Testis (tissue), 3 donors: Measurements from ENCODE around the gene MLH3. TPM values are rescaled to one million over a fixed set of nuclear protein-coding genes. Genes with fewer than 3 reads are reported as not detected.

ENCODE experiments used
- DNase-seq: peaks from one replicate; pipeline ENCODE4 v3.0.0-alpha.2; 2019
- H3K27ac ChIP-seq, 2 donors: fragments of 200-600 bp; sonication (generic); one replicate each; pipeline ENCODE4 v1.5.1; 2019
- H3K27me3 ChIP-seq: fragments of 200-600 bp; sonication (generic); one replicate; pipeline ENCODE4 v1.5.1; 2019
- H3K36me3 ChIP-seq: fragments of 200-600 bp; sonication (generic); one replicate; pipeline ENCODE4 v1.5.1; 2017; ENCODE audit warnings: low read depth; ENCODE audit errors: missing control alignments
- H3K4me1 ChIP-seq: fragments of 200-600 bp; sonication (generic); one replicate; pipeline ENCODE4 v1.5.1; 2019
- H3K4me3 ChIP-seq, 2 donors: fragments of 200-600 bp; sonication (generic); one replicate each; pipeline ENCODE4 v1.5.1; 2017 to 2019
- H3K9me3 ChIP-seq: fragments of 200-600 bp; sonication (generic); one replicate; pipeline ENCODE4 v1.5.1; 2017
- POLR2A ChIP-seq: fragments of 450-650 bp; IDR thresholded peaks from one replicate; pipeline ENCODE4 v1.6.1; 2017; ENCODE audit warnings: antibody characterized with exemption, mild to moderate bottlenecking, moderate library complexity
- WGBS, 2 donors: methylation state at CpG; one replicate each; pipeline ENCODE4 v1.1.5; 2018; 5-methylcytosine and 5-hydroxymethylcytosine counted together
- intact Hi-C: fragments of 100-400 bp; cut with DNase I; formaldehyde crosslinking; loops from one replicate; pipeline ENCODE4 v1.15.1; 2023; ENCODE audit warnings: low total_unique reads
- polyA plus RNA-seq: library from polyadenylated mRNA; stranded (reverse); fragments of 350-450 nt; fragmentation: Illumina TruSeq; extraction: RNeasy Lipid Tissue Mini Kit (QIAGEN cat#74804); gene quantifications from one replicate; pipeline ENCODE4 v1.2.3, GENCODE V29; 2014; ENCODE audit warnings: low read depth, low replicate concordance; ENCODE audit not compliant: insufficient read depth
- total RNA-seq, 2 donors: library from RNA; depleted of rRNA; stranded (reverse); fragments of >200 nt; gene quantifications; one replicate each; pipeline ENCODE4 v1.2.3, GENCODE V29; 2016
- TF ChIP-seq, protein P1 (sequence below), 3 experiments: fragments of 450-650 bp in 2 of 3; fragments of 200-600 bp in 1 of 3; sonication (generic) in 1 of 3; IDR thresholded peaks; one replicate each; pipeline ENCODE4 v1.5.1; 2016 to 2019; ENCODE audit warnings: antibody characterized with exemption in 3 of 3, mild to moderate bottlenecking in 2 of 3, moderate library complexity in 1 of 3

MLH3 gene
- total and polyA plus RNA-seq, 3 donors from 2014 or later: 21.5 to 36.2 (median 31.8) TPM

DNA sequence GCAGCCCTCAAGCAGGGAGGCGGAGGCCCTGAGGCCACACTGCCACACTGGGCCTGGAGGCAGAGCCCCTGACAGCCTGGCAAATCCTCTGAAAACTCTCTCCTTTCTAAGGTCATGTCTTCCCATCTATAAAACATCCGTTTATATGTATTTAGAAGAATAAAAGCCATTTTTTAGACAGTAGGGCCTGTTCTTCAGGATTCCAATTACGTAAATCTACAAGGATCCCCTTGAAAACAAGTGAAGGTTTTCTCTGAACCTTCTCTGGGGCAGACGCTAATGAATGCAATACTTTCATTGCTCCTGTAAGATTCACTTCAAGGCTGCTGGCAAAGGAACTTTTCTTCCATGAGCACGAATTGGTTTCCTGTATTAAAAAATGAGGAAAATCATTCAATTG is 35.8 kb downstream of the MLH3 start:
- Histone ChIP-seq H3K4me1 (peaks cover 9% of the 10 kb centered on the region), H3K27ac (no peak overlapping the region), H3K9me3 (no peaks in the 10 kb centered on the region), H3K27me3 (no peaks in the 10 kb centered on the region), H3K4me3 (no peak overlapping the region), H3K36me3 (no peaks in the 10 kb centered on the region)
- 84% methylated on average over 5 of the region's 5 CpGs for WGBS, 2 donors
- intact Hi-C loops: no loop called here
- no peak for TF ChIP-seq POLR2A
- TF ChIP-seq, protein P1, sequence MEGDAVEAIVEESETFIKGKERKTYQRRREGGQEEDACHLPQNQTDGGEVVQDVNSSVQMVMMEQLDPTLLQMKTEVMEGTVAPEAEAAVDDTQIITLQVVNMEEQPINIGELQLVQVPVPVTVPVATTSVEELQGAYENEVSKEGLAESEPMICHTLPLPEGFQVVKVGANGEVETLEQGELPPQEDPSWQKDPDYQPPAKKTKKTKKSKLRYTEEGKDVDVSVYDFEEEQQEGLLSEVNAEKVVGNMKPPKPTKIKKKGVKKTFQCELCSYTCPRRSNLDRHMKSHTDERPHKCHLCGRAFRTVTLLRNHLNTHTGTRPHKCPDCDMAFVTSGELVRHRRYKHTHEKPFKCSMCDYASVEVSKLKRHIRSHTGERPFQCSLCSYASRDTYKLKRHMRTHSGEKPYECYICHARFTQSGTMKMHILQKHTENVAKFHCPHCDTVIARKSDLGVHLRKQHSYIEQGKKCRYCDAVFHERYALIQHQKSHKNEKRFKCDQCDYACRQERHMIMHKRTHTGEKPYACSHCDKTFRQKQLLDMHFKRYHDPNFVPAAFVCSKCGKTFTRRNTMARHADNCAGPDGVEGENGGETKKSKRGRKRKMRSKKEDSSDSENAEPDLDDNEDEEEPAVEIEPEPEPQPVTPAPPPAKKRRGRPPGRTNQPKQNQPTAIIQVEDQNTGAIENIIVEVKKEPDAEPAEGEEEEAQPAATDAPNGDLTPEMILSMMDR (IDR thresholded peaks at IDR 0.05): no peak
- DNase-seq: no peak

DNA sequence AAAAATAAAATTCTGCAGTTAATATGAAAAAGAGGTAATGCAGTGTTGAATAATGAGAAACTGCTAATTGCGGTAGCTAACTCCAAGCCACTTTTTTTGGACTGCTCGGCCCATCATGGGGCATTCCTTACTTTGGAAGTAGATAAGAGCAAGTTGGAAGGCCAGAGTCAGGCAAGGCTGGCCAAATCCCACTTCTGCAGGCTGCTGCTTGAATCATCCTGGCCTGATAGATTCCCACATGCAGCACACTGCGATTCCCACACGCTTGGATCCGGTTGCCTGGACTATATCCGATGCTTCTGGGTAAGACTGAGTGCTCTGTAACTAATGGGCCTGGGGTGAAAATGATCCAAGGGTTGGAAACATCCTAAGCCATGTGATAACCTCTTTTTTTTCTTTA is 38.0 kb downstream of the MLH3 start:
- TF ChIP-seq, protein P1 (IDR thresholded peaks at IDR 0.05): no peak
- no peak for TF ChIP-seq POLR2A
- peak; percentile 65 for DNase-seq
- no peak overlapping the region for H3K27ac ChIP-seq

DNA sequence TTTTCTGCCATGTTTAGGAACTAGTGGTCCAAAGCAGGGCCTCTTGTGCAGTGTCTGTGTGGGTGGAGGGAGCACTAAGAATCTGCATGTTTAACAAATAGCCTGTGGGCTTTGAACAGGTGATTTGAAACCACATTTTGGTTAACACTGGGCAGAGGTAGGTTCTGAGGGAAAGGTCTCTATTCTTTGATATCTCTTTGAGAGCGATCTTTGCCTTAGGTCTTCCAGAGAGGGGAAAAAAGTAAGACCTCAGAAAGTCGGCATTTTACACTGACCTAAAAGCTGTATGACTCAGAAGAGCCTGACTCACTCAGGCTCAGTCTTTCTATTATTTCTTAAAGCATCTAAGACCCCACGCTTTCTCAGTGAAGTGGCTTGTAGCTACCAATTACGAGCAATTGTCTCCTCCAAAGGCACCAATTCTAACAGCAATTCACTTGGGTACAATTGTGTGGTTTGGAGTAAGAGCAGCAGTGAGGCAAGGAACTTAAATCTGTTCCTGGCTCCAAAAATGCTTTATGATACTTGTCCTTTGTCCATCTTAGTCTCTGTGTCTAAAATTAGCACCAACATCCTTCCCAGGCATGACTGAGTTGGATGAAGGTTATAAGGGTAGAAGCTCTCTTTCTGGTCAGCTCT is 39.8 kb downstream of the MLH3 start:
- Histone ChIP-seq H3K4me1 (peaks cover 9% of the 10 kb centered on the region), H3K4me3 (no peak overlapping the region), H3K27me3 (no peaks in the 10 kb centered on the region), H3K36me3 (no peaks in the 10 kb centered on the region), H3K27ac (peak overlapping the region in 1 of 2 donors; percentile 21), H3K9me3 (no peaks in the 10 kb centered on the region)
- TF ChIP-seq, protein P1 (IDR thresholded peaks at IDR 0.05): no peak
- no peak for TF ChIP-seq POLR2A
- intact Hi-C loops: no loop called here
- WGBS, 2 donors: 68 to 72% methylated on average over 4 of the region's 4 CpGs
- no peak for DNase-seq

More for the DNA sequence above, 38.0 kb downstream of the MLH3 start:
- H3K4me1 ChIP-seq: peaks cover 9% of the 10 kb centered on the region
- H3K27me3 ChIP-seq: no peaks in the 10 kb centered on the region
- no peaks in the 10 kb centered on the region for H3K36me3 ChIP-seq
- no peak overlapping the region for H3K4me3 ChIP-seq
- intact Hi-C loops: no loop called here
- no peaks in the 10 kb centered on the region for H3K9me3 ChIP-seq
- 41 to 46% methylated on average over 6 of the region's 6 CpGs for WGBS, 2 donors

DNA sequence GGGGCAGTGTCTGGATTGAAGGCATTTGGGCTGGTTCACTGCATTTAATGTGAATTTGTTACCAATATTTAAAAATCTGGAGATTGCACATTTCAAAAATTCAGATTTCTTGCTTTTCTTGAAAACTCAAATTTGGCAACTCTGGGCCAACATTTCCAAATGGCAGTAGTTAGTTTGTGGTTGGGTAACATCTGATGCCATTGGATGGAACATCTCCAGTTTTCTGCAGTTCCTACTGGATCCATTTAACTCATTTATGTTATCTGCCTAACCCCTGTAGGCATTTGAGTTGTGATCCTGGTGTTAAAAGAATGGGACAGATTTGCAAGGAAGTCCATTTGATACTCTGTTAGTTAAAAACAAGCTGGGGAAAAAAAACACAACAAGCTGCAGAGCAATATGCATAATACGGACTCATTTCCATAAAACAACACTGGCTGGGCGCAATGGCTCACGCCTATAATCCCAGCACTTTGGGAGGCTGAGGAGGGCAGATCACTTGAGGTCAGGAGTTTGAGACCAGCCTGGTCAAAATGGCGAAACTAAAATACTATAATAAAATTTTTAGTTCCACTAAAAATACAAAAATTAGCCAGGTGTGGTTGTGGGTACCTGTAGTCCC is 40.7 kb downstream of the MLH3 start:
- H3K27ac ChIP-seq: no peak overlapping the region
- H3K27me3 ChIP-seq: no peaks in the 10 kb centered on the region
- peaks cover 9% of the 10 kb centered on the region for H3K4me1 ChIP-seq
- no peak overlapping the region for H3K4me3 ChIP-seq
- TF ChIP-seq, protein P1 (IDR thresholded peaks at IDR 0.05): no peak
- DNase-seq: no peak
- intact Hi-C loops: no loop called here
- H3K36me3 ChIP-seq: no peaks in the 10 kb centered on the region
- H3K9me3 ChIP-seq: no peaks in the 10 kb centered on the region
- 89 to 96% methylated on average over 4 of the region's 4 CpGs for WGBS, 2 donors

DNA sequence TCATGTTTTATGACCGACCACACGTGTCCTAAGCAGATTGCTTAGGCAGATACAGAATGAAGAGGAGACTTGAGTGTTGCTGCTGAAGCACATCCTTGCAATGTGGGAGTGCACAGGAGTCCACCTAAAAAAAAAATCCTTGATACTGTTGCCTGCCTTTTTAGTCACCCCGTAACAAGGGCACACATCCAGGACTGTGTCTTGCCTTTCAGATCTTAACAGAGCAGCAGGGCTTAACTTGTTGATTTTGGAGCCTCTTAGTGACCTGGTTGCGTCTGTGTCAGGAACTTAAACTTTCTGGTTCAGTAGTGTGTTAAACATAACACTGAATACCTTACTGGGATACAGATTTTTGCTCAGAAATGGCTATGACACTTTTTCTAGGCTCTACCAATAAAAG is 42.1 kb downstream of the MLH3 start:
- no peak for DNase-seq
- H3K4me1 ChIP-seq: peaks cover 10% of the 10 kb centered on the region
- TF ChIP-seq, protein P1 (IDR thresholded peaks at IDR 0.05): no peak
- no peak for TF ChIP-seq POLR2A
- intact Hi-C loops: no loop called here
- no peaks in the 10 kb centered on the region for H3K9me3 ChIP-seq
- H3K27ac ChIP-seq: no peak overlapping the region
- H3K36me3 ChIP-seq: no peaks in the 10 kb centered on the region
- no peaks in the 10 kb centered on the region for H3K27me3 ChIP-seq
- H3K4me3 ChIP-seq: no peak overlapping the region
- 82 to 86% methylated on average over 3 to 4 of the region's 4 CpGs for WGBS, 2 donors
